HL-60 (cell line): ENCODE measurements around the gene PCAT7.
A peak's percentile ranks its signal among the peaks of the same experiment; 100 is the strongest.
"Not testable (repeated sequence)": the region's sequence is repeated elsewhere in the genome, so short reads cannot be mapped to it uniquely, and the experiment has no call there.

Source experiments
- DNase-seq, 2 experiments: peaks; one replicate each; pipeline ENCODE4 v3.0.0-alpha.2; 2010 to 2020; ENCODE audit warnings: low read depth in 1 of 2, low spot score in 1 of 2
- H3K27ac ChIP-seq: fragments of 250-450 bp; sonication (Bioruptor Pico); replicated peaks from 2 replicates; pipeline ENCODE4 v1.5.1; 2020; ENCODE audit warnings: mild to moderate bottlenecking, moderate library complexity
- H3K27me3 ChIP-seq: fragments of 250-450 bp; sonication (Bioruptor Pico); 2 replicates; pipeline ENCODE4 v1.5.1; 2021; ENCODE audit warnings: mild to moderate bottlenecking, moderate library complexity; ENCODE audit not compliant: insufficient read depth, poor library complexity, severe bottlenecking
- H3K4me3 ChIP-seq: replicated peaks from 2 replicates; pipeline ENCODE4 v1.5.1; 2011; ENCODE audit warnings: mild to moderate bottlenecking, control low read depth, low read length; ENCODE audit not compliant: insufficient read depth
- CTCF ChIP-seq: IDR thresholded peaks from one replicate; pipeline ENCODE4 v1.5.1; 2011; ENCODE audit warnings: low read length, control low read depth, inconsistent platforms; ENCODE audit not compliant: insufficient read depth
- GABPA ChIP-seq: IDR thresholded peaks from 2 replicates; pipeline ENCODE4 v1.6.1; 2012; ENCODE audit warnings: low read depth
- POLR2AphosphoS5 ChIP-seq: IDR thresholded peaks from 2 replicates; pipeline ENCODE4 v1.6.1; 2012; ENCODE audit warnings: low read depth
- REST ChIP-seq: IDR thresholded peaks from 2 replicates; pipeline ENCODE4 v1.6.1; 2012; ENCODE audit warnings: low read depth; ENCODE audit not compliant: insufficient replicate concordance
- SPI1 ChIP-seq: IDR thresholded peaks from 2 replicates; pipeline ENCODE4 v1.6.1; 2012; ENCODE audit warnings: low read depth, mild to moderate bottlenecking, borderline replicate concordance
- long read RNA-seq: library from polyadenylated mRNA; unstranded; transcript quantifications from one replicate; pipeline ENCODE4 v2.0.0, GENCODE V29; 2020

PCAT7 gene
- long read RNA-seq, result 0 reads

- H3K27ac ChIP-seq, result no peak within 1 kb of the TSS
- peak; percentile 65 to 90 for DNase-seq
- peaks cover 31% of the 10 kb centered on the region for H3K27me3 ChIP-seq
- TF ChIP-seq REST, result no peak
- TF ChIP-seq SPI1, result no peak
- peak; percentile 65 for TF ChIP-seq CTCF
- 0 out of 2 replicates have a peak, but pooled peaks have one; percentile 53 for TF ChIP-seq POLR2AphosphoS5
- no peak for TF ChIP-seq GABPA
- no peak within 1 kb of the TSS for H3K4me3 ChIP-seq
These were observed at the start of gene PCAT7 for GRCh38 chr9:94554439-94555331. TSS of gene PCAT7 (plus strand) at chr9:94555083.

GRCh38 chr9:94506370-94506769 lies 48.5 kb upstream of the PCAT7 start:
- not testable (repeated sequence) for DNase-seq, H3K27me3 ChIP-seq, H3K27ac ChIP-seq, H3K4me3 ChIP-seq

GRCh38 chr9:94507531-94508258 lies 47.2 kb upstream of the PCAT7 start:
- TF ChIP-seq SPI1, result no peak
- no peak for TF ChIP-seq GABPA
- no peak for TF ChIP-seq REST
- TF ChIP-seq CTCF, result no peak
- no peak for TF ChIP-seq POLR2AphosphoS5
- DNase-seq, result no peak
- no peaks in the 10 kb centered on the region for H3K27me3 ChIP-seq
- no peak overlapping the region for H3K27ac ChIP-seq
- H3K4me3 ChIP-seq, result no peak overlapping the region

GRCh38 chr9:94511134-94511954 lies 43.5 kb upstream of the PCAT7 start:
- TF ChIP-seq GABPA, result no peak
- no peak for TF ChIP-seq CTCF
- TF ChIP-seq REST, result no peak
- no peak for TF ChIP-seq SPI1
- TF ChIP-seq POLR2AphosphoS5, result no peak
- DNase-seq, result no peak

More at GRCh38 chr9:94511134-94511954, 43.5 kb upstream of the PCAT7 start:
- H3K27ac ChIP-seq, result no peak overlapping the region
- no peaks in the 10 kb centered on the region for H3K27me3 ChIP-seq
- no peak overlapping the region for H3K4me3 ChIP-seq
